AML-193 (cell line): ENCODE measurements around the gene CERT1.

Source experiments
- DNase-seq, 2 experiments: peaks; one replicate each; lab custom pipeline; 2025; lab: John Stamatoyannopoulos, UW

The CERT1 gene

DNA sequence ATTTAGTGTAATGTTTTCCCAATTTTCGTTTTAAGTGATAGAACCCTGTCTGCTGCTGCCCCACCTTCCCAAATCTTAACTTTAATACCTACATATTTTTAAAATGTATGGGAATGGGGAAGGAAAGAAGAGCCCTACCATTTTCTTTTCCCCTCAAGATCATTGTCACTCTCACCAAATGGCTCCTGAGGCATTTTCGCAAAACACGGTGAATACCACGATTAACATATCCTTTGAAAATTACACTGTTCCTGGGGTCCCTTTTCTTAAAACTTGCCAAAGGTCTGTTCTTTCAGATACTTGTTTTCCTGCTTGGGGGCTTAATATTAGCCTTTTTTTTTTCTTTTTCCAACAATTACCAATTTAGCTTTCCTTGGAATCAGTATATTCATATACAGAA is 36.1 kb downstream of the CERT1 start:
- DNase-seq: no peak

DNA sequence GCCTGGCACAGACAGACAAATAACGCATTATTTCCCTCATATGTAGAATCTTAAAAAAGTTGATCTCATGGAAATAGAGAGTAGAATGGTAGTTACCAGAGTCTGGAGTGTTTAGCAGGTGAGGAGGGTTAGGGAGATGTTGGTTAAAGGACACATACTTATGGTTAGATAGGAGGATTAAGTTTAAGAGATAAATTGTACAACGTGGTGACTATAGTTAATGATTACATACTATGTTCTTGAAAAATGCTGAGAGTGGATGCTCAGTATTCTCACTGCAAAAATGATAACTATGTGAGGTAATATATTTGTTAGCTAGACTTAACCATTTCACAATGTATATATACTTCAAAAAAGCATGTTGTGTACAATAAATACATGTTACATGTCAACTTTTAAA is 38.0 kb downstream of the CERT1 start:
- no peak for DNase-seq

GRCh38 chr5:75472973-75473372 is 38.5 kb downstream of the CERT1 start:
- DNase-seq: no peak

GRCh38 chr5:75471193-75471592 is 40.2 kb downstream of the CERT1 start:
- DNase-seq: no peak

GRCh38 chr5:75469017-75469416 is 42.4 kb downstream of the CERT1 start:
- no peak for DNase-seq

GRCh38 chr5:75468593-75468992 is 42.8 kb downstream of the CERT1 start:
- DNase-seq: no peak

GRCh38 chr5:75466006-75466716 is 45.3 kb downstream of the CERT1 start:
- DNase-seq: no peak

- no peak for DNase-seq
These were observed 45.9 kb downstream of the CERT1 start for GRCh38 chr5:75465480-75465879.

GRCh38 chr5:75463726-75464125 is 47.7 kb downstream of the CERT1 start:
- no peak for DNase-seq

- peak; percentile 38 to 59 for DNase-seq
These were observed 49.8 kb downstream of the CERT1 start for GRCh38 chr5:75461679-75462078.

DNA sequence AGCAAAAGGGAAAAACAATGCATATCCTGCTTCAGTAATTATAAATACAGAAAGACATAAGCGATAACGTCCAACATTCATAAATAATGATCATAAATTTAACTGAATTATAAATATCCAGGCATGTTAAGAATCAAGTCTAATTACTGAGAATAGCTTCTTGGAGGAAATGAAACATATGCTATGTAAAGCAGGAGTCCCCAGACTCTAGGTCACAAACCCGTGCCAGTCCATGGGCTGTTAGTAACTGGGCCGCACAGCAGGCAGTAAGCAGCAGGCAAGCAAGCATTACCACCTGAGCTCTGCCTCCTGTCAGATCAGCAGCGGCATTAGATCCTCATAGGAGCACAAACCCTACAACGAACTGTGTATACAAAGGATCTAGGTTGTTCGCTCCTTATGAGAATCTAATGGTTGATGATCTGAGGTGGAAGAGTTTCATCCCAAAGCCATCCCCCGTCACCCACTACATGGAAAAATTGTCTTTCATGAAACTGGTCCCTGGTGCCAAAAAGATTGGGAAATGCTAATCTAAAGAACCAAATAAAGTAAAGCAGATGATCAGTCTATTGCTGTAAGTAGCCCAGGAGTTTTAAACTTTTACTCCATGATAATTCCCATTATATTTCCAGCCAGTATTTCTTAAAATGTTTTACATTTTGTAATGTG is 50.4 kb downstream of the CERT1 start:
- DNase-seq: no peak

DNA sequence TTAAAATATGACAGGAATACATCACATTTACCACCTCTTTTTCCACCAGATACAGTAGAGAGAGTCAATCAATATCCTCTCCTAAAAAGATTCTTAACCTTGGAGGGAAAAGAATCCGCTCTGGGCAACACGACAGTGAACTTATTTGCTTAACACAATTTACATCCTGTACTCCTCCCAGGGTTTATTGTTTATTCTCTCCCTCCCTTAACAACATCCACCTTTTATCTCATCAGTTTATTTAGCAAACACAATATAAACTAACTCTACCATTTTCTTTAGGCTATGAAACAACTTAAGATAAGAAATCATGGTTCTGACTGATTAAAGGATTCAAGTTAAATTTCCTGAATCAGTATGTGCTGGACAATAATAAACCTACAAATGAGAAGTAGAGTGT is 50.9 kb downstream of the CERT1 start:
- DNase-seq: no peak

DNA sequence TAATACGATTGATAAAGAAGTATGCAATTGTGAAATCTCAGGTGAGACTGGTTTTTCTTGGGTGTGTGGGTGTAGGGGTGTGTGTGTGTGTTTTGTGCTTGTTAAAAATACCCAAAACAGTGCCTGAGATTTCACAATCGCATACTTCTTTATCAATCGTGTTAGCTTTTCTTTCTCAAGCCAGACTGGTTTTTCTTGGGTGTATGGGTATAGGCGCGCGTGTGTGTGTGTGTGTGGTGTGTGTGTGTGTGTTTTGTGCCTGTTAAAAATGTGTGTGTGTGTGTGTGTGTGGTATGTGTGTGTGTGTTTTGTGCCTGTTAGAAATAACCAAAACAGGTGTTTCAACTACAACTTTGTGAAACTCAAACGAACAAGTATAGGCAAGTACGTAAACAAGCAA is 53.7 kb downstream of the CERT1 start:
- DNase-seq: no peak

GRCh38 chr5:75457161-75457560 is 54.3 kb downstream of the CERT1 start:
- DNase-seq: no peak

DNA sequence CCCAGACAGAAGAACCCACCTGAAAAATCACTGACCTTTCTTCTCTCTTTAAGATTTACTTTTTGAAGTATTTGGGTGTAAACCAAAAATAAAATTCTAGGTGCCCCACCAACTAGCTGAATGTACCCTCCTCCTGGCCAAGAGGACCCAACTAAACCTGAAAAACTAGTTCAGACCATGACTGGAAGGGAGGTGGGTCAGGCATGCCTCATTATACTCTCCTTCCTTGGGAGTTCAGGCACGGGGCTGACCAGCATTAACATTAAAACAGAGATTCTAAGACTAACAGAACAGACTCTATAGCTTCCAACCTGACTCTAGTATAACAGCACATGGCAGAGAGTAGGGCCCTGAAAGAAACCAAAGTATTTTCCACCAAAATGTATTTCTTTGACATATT is 61.4 kb downstream of the CERT1 start:
- DNase-seq: no peak

DNA sequence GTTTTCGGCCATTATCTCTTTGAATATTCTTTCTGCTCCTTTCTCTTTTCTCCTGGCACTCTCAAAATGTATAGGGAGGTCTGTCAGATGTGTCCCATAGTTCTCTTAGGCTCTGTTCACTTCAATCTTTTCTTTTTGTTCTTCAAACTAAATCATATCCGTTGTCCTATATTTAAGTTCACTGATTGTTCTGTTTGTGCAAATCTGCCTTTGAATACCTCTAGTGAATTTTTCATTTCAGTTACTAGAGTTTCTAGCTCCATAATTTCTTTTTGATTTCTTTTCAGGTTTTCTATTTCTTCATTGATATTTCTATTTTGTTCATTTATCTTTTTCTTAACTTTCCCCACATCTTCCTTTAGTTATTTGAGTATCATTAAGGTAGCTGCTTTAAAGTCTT is 65.4 kb downstream of the CERT1 start:
- DNase-seq: no peak

DNA sequence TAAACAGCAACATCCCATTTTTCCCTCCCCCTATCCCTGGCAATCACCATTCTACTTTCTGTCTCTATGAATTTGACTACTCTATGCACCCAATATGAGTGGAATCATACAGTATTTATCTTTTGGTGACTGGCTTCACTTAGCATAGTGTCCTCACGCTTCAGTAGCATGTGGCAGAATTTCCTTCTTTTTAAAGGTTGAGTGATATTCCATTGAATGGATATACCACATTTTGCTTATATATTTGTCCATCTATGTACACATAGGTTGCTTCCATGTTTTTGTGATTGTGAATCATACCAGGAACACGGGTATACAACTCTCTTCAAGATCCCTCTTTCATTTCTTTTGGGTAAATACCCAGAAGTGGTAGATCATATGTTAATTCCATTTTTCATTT is 69.9 kb downstream of the CERT1 start:
- DNase-seq: no peak

DNA sequence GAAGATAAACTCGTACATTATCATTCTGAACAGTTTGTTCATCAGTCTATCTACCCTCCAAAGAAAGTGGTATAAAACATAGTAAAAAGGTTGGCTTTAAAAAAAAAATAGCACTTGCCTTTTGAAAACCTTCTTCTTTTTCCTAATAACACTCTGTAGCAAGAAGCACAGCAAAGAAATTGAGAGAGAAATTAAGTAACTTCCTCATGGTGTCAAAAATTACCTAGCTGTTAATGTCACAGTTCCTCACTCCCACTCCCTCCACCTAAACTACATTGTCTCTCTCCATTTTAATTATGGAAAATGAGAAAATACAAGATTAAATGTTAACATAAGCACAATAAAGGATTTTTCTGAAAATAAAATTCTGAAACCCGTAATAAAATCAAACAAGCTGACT is 72.2 kb downstream of the CERT1 start:
- peak; percentile 56 to 81 for DNase-seq

DNA sequence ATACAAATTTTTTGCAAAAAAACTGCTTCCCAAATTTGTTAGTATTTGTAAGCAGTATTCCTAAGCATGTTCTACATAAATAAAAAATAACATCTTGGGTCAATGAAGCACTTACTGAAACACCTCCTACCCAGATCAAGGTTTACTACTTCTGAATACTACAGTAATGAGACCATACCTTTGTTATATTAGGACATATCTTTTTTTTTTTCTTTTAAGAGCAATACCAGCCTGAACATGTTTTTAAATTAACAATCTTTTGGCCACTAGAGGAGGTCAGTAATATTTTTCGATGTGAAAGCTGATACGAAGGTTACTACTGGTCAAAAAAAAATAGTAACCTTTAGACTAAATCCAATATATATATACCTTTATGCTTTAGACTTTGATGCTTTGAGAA is 72.7 kb downstream of the CERT1 start:
- DNase-seq: no peak

DNA sequence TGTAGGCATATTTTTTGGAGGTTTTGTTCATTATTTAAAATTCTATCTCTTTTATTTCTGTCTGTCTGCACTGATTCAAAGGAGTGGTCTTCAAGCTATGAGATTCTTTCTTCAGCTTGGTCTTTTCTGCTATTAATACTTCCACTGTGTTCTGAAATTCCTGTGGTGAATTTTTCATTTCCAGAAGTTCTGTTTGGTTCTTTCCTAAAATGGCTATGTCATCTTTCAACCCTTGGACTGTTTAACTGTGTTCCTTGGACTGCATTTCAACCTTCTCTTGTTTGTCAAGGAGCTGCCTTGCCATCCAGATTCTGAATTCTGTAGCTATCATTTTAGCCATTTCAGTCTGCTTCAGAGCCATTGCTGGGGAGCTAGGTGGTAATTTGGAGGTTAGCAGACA is 76.3 kb downstream of the CERT1 start:
- DNase-seq: no peak

- no peak for DNase-seq
These were observed 77.5 kb downstream of the CERT1 start for GRCh38 chr5:75433814-75434506.

DNA sequence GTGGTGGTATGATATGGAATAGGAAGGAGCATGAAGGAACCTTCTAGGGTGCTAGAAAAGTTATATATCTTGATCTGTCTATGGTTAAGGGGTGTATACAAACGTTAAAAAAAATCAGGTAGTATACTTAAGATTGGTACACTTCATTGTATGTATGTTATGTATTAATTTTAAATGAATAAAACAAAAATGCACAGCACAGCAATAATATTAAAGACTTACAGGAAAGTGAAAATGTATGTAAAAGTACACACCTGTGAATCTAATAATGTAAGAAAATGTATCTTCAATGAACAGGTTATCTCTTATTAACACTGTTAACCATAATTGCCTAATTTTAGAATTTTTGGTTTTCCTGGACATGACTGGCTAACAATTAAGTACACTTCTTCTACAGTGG is 97.2 kb downstream of the CERT1 start:
- DNase-seq: no peak
